ENCODE measurements around the gene RNF166. TPM values are rescaled to one million over a fixed set of nuclear protein-coding genes. Genes with fewer than 3 reads are reported as not detected.

RNF166 gene
- total RNA-seq, 1 donor = 14.5 TPM

GRCh38 chr16:88730632-88731607 is 24.7 kb upstream of the RNF166 start:
- H3K4me1 ChIP-seq (ENCODE audit: insufficient read depth, low read length) = no peaks in the 10 kb centered on the region
- no peaks in the 10 kb centered on the region for H3K9me3 ChIP-seq (ENCODE audit: low read depth, low read length)
- H3K27me3 ChIP-seq (ENCODE audit: insufficient read depth, low read length) = no peaks in the 10 kb centered on the region
- no peak overlapping the region for H3K4me3 ChIP-seq (ENCODE audit: insufficient read depth, low read length)
- DNase-seq (ENCODE audit: insufficient read length, low spot score, missing footprints) = no peak
- peaks cover 51% of the 10 kb centered on the region for H3K36me3 ChIP-seq (ENCODE audit: insufficient read depth, low read length)
- no peak overlapping the region for H3K4me2 ChIP-seq (ENCODE audit: insufficient read depth, low read length)
- no peak overlapping the region for H2AFZ ChIP-seq (ENCODE audit: low read length)
- peaks cover 20% of the 10 kb centered on the region for H3K79me2 ChIP-seq (ENCODE audit: insufficient read depth, low read length)
- TF ChIP-seq, protein P1, sequence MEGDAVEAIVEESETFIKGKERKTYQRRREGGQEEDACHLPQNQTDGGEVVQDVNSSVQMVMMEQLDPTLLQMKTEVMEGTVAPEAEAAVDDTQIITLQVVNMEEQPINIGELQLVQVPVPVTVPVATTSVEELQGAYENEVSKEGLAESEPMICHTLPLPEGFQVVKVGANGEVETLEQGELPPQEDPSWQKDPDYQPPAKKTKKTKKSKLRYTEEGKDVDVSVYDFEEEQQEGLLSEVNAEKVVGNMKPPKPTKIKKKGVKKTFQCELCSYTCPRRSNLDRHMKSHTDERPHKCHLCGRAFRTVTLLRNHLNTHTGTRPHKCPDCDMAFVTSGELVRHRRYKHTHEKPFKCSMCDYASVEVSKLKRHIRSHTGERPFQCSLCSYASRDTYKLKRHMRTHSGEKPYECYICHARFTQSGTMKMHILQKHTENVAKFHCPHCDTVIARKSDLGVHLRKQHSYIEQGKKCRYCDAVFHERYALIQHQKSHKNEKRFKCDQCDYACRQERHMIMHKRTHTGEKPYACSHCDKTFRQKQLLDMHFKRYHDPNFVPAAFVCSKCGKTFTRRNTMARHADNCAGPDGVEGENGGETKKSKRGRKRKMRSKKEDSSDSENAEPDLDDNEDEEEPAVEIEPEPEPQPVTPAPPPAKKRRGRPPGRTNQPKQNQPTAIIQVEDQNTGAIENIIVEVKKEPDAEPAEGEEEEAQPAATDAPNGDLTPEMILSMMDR (IDR thresholded peaks at IDR 0.05; ENCODE audit: extremely low read depth, low read depth, low read length) = no peak
- H4K20me1 ChIP-seq (ENCODE audit: insufficient read depth, low read length) = peaks cover 22% of the 10 kb centered on the region
- no peak overlapping the region for H3K27ac ChIP-seq (ENCODE audit: low read depth, low read length)

DNA sequence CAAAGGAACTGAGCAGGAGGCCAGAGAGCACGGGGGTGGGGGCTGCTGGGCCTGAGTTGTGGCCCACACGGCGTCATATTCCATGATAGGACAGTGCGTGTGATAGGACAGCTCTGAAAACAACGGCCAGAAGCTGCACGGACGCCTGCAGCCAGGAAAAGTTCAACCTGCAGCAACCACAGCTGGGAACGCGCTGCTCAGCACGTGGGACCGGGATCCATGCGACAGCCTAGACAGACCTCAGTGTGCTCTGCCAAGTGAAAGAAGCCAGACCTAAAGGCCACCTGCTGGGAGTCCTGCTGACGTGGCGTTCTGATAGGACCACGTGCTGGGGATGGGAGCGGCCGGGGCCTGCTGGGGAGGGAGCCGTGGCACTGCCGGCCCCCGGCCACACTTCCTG is 21.7 kb upstream of the RNF166 start:
- TF ChIP-seq, protein P1 (IDR thresholded peaks at IDR 0.05; ENCODE audit: extremely low read depth, low read depth, low read length) = no peak
- H3K79me2 ChIP-seq (ENCODE audit: insufficient read depth, low read length) = peaks cover 20% of the 10 kb centered on the region
- H3K4me3 ChIP-seq (ENCODE audit: insufficient read depth, low read length) = no peak overlapping the region
- DNase-seq (ENCODE audit: insufficient read length, low spot score, missing footprints) = no peak
- H3K4me1 ChIP-seq (ENCODE audit: insufficient read depth, low read length) = no peaks in the 10 kb centered on the region
- peaks cover 12% of the 10 kb centered on the region for H4K20me1 ChIP-seq (ENCODE audit: insufficient read depth, low read length)
- no peaks in the 10 kb centered on the region for H3K27me3 ChIP-seq (ENCODE audit: insufficient read depth, low read length)
- H3K9me3 ChIP-seq (ENCODE audit: low read depth, low read length) = no peaks in the 10 kb centered on the region
- H3K4me2 ChIP-seq (ENCODE audit: insufficient read depth, low read length) = no peak overlapping the region
- no peak overlapping the region for H2AFZ ChIP-seq (ENCODE audit: low read length)
- peaks cover 60% of the 10 kb centered on the region for H3K36me3 ChIP-seq (ENCODE audit: insufficient read depth, low read length)
- no peak overlapping the region for H3K27ac ChIP-seq (ENCODE audit: low read depth, low read length)

DNA sequence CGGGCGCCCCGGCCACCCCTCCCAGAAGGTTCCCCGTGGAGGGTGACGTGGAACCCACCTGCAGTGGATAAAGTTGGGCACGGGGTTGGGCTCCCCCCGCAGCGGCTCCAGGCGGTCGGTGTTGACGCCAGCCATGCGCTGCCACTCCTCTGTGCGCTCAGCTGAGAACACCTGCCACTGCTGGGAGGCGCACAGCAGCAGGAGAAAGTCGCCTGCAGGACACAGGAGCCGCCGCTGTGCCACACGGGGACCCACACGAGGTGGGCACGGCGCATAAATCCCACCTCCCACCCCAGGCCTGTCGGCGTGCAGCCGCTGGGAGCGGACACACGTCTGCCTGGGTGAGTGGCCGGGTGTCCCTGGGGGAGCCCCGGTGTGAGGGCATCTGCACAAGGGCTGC is 20.8 kb upstream of the RNF166 start:
- no peaks in the 10 kb centered on the region for H3K9me3 ChIP-seq (ENCODE audit: low read depth, low read length)
- no peak overlapping the region for H3K4me2 ChIP-seq (ENCODE audit: insufficient read depth, low read length)
- no peaks in the 10 kb centered on the region for H3K4me1 ChIP-seq (ENCODE audit: insufficient read depth, low read length)
- H3K4me3 ChIP-seq (ENCODE audit: insufficient read depth, low read length) = no peak overlapping the region
- H3K27me3 ChIP-seq (ENCODE audit: insufficient read depth, low read length) = no peaks in the 10 kb centered on the region
- no peak for DNase-seq (ENCODE audit: insufficient read length, low spot score, missing footprints)
- H3K27ac ChIP-seq (ENCODE audit: low read depth, low read length) = no peak overlapping the region
- H4K20me1 ChIP-seq (ENCODE audit: insufficient read depth, low read length) = peaks cover 5% of the 10 kb centered on the region
- peaks cover 20% of the 10 kb centered on the region for H3K79me2 ChIP-seq (ENCODE audit: insufficient read depth, low read length)
- H3K36me3 ChIP-seq (ENCODE audit: insufficient read depth, low read length) = peaks cover 67% of the 10 kb centered on the region
- H2AFZ ChIP-seq (ENCODE audit: low read length) = no peak overlapping the region
- TF ChIP-seq, protein P1 (IDR thresholded peaks at IDR 0.05; ENCODE audit: extremely low read depth, low read depth, low read length) = no peak

- Histone ChIP-seq H3K79me2 (ENCODE audit: insufficient read depth, low read length) (peaks cover 20% of the 10 kb centered on the region), H3K36me3 (ENCODE audit: insufficient read depth, low read length) (peaks cover 70% of the 10 kb centered on the region), H3K4me3 (ENCODE audit: insufficient read depth, low read length) (no peak overlapping the region), H2AFZ (ENCODE audit: low read length) (no peak overlapping the region), H3K27ac (ENCODE audit: low read depth, low read length) (no peak overlapping the region), H3K4me2 (ENCODE audit: insufficient read depth, low read length) (no peak overlapping the region), H3K9me3 (ENCODE audit: low read depth, low read length) (no peaks in the 10 kb centered on the region), H3K4me1 (ENCODE audit: insufficient read depth, low read length) (no peaks in the 10 kb centered on the region), H3K27me3 (ENCODE audit: insufficient read depth, low read length) (no peaks in the 10 kb centered on the region), H4K20me1 (ENCODE audit: insufficient read depth, low read length) (peaks cover 3% of the 10 kb centered on the region)
- DNase-seq (ENCODE audit: insufficient read length, low spot score, missing footprints) = peak; percentile 85
- TF ChIP-seq, protein P1 (IDR thresholded peaks at IDR 0.05; ENCODE audit: extremely low read depth, low read depth, low read length) = no peak
Observed at GRCh38 chr16:88726408-88726749, 20.2 kb upstream of the RNF166 start.
